Caco-2 (cell line): ENCODE data around the gene CAPN8. TPM values are rescaled to one million over a fixed set of nuclear protein-coding genes. Genes with fewer than 3 reads are reported as not detected.

Experiments
- Bru-seq: library from RNA; stranded (reverse); fragments of 400-500 nt; gene quantifications from one replicate; lab custom pipeline; 2021; lab: Mats Ljungman, UMichigan
- BruChase-seq, 2 experiments: library from RNA; stranded (reverse); fragments of 400-500 nt; gene quantifications; one replicate each; lab custom pipeline; 2021; lab: Mats Ljungman, UMichigan
- BruUV-seq: library from RNA; stranded (reverse); fragments of 400-500 nt; replicated peaks from 2 replicates; lab custom pipeline; 2021; lab: Mats Ljungman, UMichigan
- CTCF ChIA-PET: fragments of 300-600 bp; sonication (Branson Sonifier 250); formaldehyde crosslinking; loops from one replicate; lab custom pipeline; 2022; ENCODE audit warnings: antibody characterized with exemption; lab: Charles Lee
- POLR2A ChIA-PET: fragments of 300-600 bp; sonication (Branson Sonifier 250); formaldehyde crosslinking; loops from one replicate; lab custom pipeline; 2022; ENCODE audit warnings: antibody characterized with exemption; lab: Charles Lee
- DNase-seq, 2 experiments: peaks; one replicate each; pipeline versions ENCODE4 v3.0.0 to v3.0.0-alpha.2; 2020 to 2022
- H3K27me3 ChIP-seq: replicated peaks from 2 replicates; pipeline ENCODE4 v1.6.0; 2011; ENCODE audit warnings: low read length; ENCODE audit not compliant: control insufficient read depth, insufficient read depth
- H3K36me3 ChIP-seq: 2 replicates; pipeline ENCODE4 v1.5.1; 2011; ENCODE audit warnings: low read length; ENCODE audit not compliant: control insufficient read depth, insufficient read depth
- H3K4me1 ChIP-seq: fragments of 250-450 bp; sonication (Bioruptor Pico); 2 replicates; pipeline ENCODE4 v1.5.1; 2020; ENCODE audit warnings: mild to moderate bottlenecking
- H3K4me3 ChIP-seq: 2 replicates; pipeline ENCODE4 v1.5.1; 2011; ENCODE audit warnings: low read depth, mild to moderate bottlenecking, control low read depth, low read length
- H3K9me3 ChIP-seq: fragments of 250-450 bp; sonication (Bioruptor Pico); 2 replicates; pipeline ENCODE4 v1.5.1; 2020; ENCODE audit warnings: mild to moderate bottlenecking, moderate library complexity
- H3K27ac Mint-ChIP-seq: one replicate; pipeline ENCODE4 v1.8.0; 2022; ENCODE audit warnings: mixed read lengths; ENCODE audit not compliant: unreplicated experiment
- H3K27me3 Mint-ChIP-seq: one replicate; pipeline ENCODE4 v1.8.0; 2022; ENCODE audit warnings: mixed read lengths; ENCODE audit not compliant: insufficient read depth, unreplicated experiment
- H3K36me3 Mint-ChIP-seq: one replicate; pipeline ENCODE4 v1.8.0; 2022; ENCODE audit warnings: mild to moderate bottlenecking, mixed read lengths; ENCODE audit not compliant: insufficient read depth, unreplicated experiment
- H3K4me1 Mint-ChIP-seq: one replicate; pipeline ENCODE4 v1.8.0; 2022; ENCODE audit warnings: low read depth, mixed read lengths; ENCODE audit not compliant: unreplicated experiment
- H3K4me3 Mint-ChIP-seq: one replicate; pipeline ENCODE4 v1.8.0; 2022; ENCODE audit warnings: mild to moderate bottlenecking, moderate library complexity, mixed read lengths; ENCODE audit not compliant: unreplicated experiment
- H3K9me3 Mint-ChIP-seq: one replicate; pipeline ENCODE4 v1.8.0; 2022; ENCODE audit warnings: mixed read lengths; ENCODE audit not compliant: unreplicated experiment
- CTCF ChIP-seq, 2 experiments: fragments of 200-600 bp in 1 of 2; IDR thresholded peaks; 1 replicate in 1 of 2; 2 replicates in 1 of 2; pipeline versions ENCODE4 v1.5.1 to v1.8.0; 2011 to 2022; ENCODE audit warnings: antibody characterized with exemption in 1 of 2, control low read depth in 1 of 2, inconsistent platforms in 1 of 2, low read depth in 1 of 2, low read length in 1 of 2, mild to moderate bottlenecking in 1 of 2, moderate library complexity in 1 of 2; ENCODE audit not compliant: insufficient read depth in 1 of 2, severe bottlenecking in 1 of 2, unreplicated experiment in 1 of 2
- intact Hi-C: fragments of 100-400 bp; cut with micrococcal nuclease; formaldehyde crosslinking; loops from one replicate; pipeline ENCODE4 v1.10.0; 2022; ENCODE audit not compliant: unreplicated experiment
- long read RNA-seq: library from polyadenylated mRNA; stranded (forward); transcript quantifications from one replicate; pipeline ENCODE4 v2.0.0, GENCODE V29; 2022
- total RNA-seq: library from RNA; stranded (reverse); gene quantifications from 2 replicates; pipeline ENCODE4 v1.2.3, GENCODE V29; 2022

Gene CAPN8
- 4.1 and 6.7 TPM in 2 replicates for total RNA-seq
- percentile 41 among the genes with signal in this experiment for Bru-seq, nascent RNA
- percentile 42 among the genes with signal in this experiment for BruChase-seq, experiment 1, labeled RNA remaining after a 2-hour chase
- percentile 49 among the genes with signal in this experiment for BruChase-seq, experiment 2, labeled RNA remaining after a 6-hour chase
- long read RNA-seq, partial matches to known transcripts = 2 of 5 reads
- long read RNA-seq, other reads (novel, unspliced or antisense) = 3 of 5 reads

GRCh38 chr1:223665592-223666312 is at the start of gene CAPN8:
Gene CAPN8, minus strand, starts transcription at chr1:223665701. Its CDS starts 55 bp downstream, at chr1:223665646.
- peak within 1 kb of the TSS; percentile 18 for H3K4me3 ChIP-seq
- ChIA-PET CTCF (no interaction called here), POLR2A (no interaction called here)
- Mint-ChIP-seq H3K27me3 (no peaks in the 10 kb centered on the region), H3K27ac (peak within 1 kb of the TSS; percentile 67), H3K4me3 (no peak within 1 kb of the TSS), H3K4me1 (peaks cover 11% of the 10 kb centered on the region), H3K36me3 (no peaks in the 10 kb centered on the region), H3K9me3 (no peaks in the 10 kb centered on the region)
- peak; percentile 55 to 64 for DNase-seq
- BruUV-seq = no TSS peak
- peaks cover 17% of the 10 kb centered on the region; the same call in 1 of the 2 replicates for H3K4me1 ChIP-seq
- intact Hi-C loops = no loop called here
- H3K27me3 ChIP-seq = no peaks in the 10 kb centered on the region
- no peaks in the 10 kb centered on the region for H3K9me3 ChIP-seq
- no peaks in the 10 kb centered on the region for H3K36me3 ChIP-seq
- no peak for TF ChIP-seq CTCF (IDR thresholded peaks at IDR 0.05; ENCODE audit: insufficient read depth in 1 of 2, low read depth in 1 of 2, low read length in 1 of 2, severe bottlenecking in 1 of 2, unreplicated experiment in 1 of 2)

- POLR2A ChIA-PET = no interaction called here
- no peaks in the 10 kb centered on the region for H3K27me3 ChIP-seq
- peaks cover 53% of the 10 kb centered on the region for H3K4me1 Mint-ChIP-seq
- no peak for TF ChIP-seq CTCF (IDR thresholded peaks at IDR 0.05; ENCODE audit: insufficient read depth in 1 of 2, low read depth in 1 of 2, low read length in 1 of 2, severe bottlenecking in 1 of 2, unreplicated experiment in 1 of 2)
- DNase-seq = peak; percentile 53 to 63
- intact Hi-C loops = loop anchor here (5.0 kb wide), 2 partner anchors 132 to 277 kb away; partner anchors contain the start of gene TP53BP2
- H3K27ac Mint-ChIP-seq = peak overlapping the region; percentile 69
- H3K4me1 ChIP-seq = peaks cover 82% of the 10 kb centered on the region
- peak overlapping the region; percentile 29 for H3K4me3 Mint-ChIP-seq
- peaks cover 42% of the 10 kb centered on the region for H3K36me3 Mint-ChIP-seq
- H3K36me3 ChIP-seq = peaks cover 4% of the 10 kb centered on the region
- no peaks in the 10 kb centered on the region for H3K27me3 Mint-ChIP-seq
- H3K9me3 Mint-ChIP-seq = no peaks in the 10 kb centered on the region
- H3K4me3 ChIP-seq = no peak overlapping the region
- BruUV-seq = no TSS peak
- CTCF ChIA-PET = interaction anchor here (1.0 kb wide), 1 partner anchor 34 kb away, joined by 6 read pairs; no protein-coding TSS in a partner anchor
- no peaks in the 10 kb centered on the region for H3K9me3 ChIP-seq
Measured at GRCh38 chr1:223714849-223715603, 49.5 kb upstream of the CAPN8 start.

- no peaks in the 10 kb centered on the region for H3K27me3 ChIP-seq
- peak overlapping the region; percentile 73 for H3K4me3 Mint-ChIP-seq
- peaks cover 4% of the 10 kb centered on the region for H3K36me3 ChIP-seq
- H3K27ac Mint-ChIP-seq = peak overlapping the region; percentile 69
- H3K9me3 Mint-ChIP-seq = no peaks in the 10 kb centered on the region
- TF ChIP-seq CTCF (IDR thresholded peaks at IDR 0.05; ENCODE audit: insufficient read depth in 1 of 2, low read depth in 1 of 2, low read length in 1 of 2, severe bottlenecking in 1 of 2, unreplicated experiment in 1 of 2) = no peak
- intact Hi-C loops = loop anchor here (5.0 kb wide), 2 partner anchors 133 to 278 kb away; partner anchors contain the start of gene TP53BP2
- peaks cover 46% of the 10 kb centered on the region for H3K4me1 Mint-ChIP-seq
- BruUV-seq = no TSS peak
- H3K9me3 ChIP-seq = no peaks in the 10 kb centered on the region
- DNase-seq = no peak
- H3K36me3 Mint-ChIP-seq = peaks cover 35% of the 10 kb centered on the region
- POLR2A ChIA-PET = no interaction called here
- no peaks in the 10 kb centered on the region for H3K27me3 Mint-ChIP-seq
- peaks cover 82% of the 10 kb centered on the region for H3K4me1 ChIP-seq
- no peak overlapping the region for H3K4me3 ChIP-seq
- CTCF ChIA-PET = no interaction called here
Measured at GRCh38 chr1:223714421-223714724, 48.9 kb upstream of the CAPN8 start.
